Mesenchymal stem cell (in vitro differentiated cells and primary cell): ENCODE results near the gene ATP9A.
A peak's percentile ranks its signal among the peaks of the same experiment; 100 is the strongest.

Source experiments
- DNase-seq: peaks from one replicate; pipeline ENCODE4 v3.0.0-alpha.2; 2013
- H2AFZ ChIP-seq: one replicate; pipeline ENCODE4 v1.6.1; 2013; ENCODE audit warnings: low read depth, mild to moderate bottlenecking, control low read depth, inconsistent platforms, low read length, moderate library complexity
- H2AK5ac ChIP-seq: 2 replicates; pipeline ENCODE4 v1.6.1; 2013; ENCODE audit warnings: low read length, moderate library complexity, mild to moderate bottlenecking, inconsistent platforms; ENCODE audit not compliant: severe bottlenecking
- H2BK120ac ChIP-seq: one replicate; pipeline ENCODE4 v1.6.1; 2013; ENCODE audit warnings: low read depth, mild to moderate bottlenecking, inconsistent platforms, low read length, moderate library complexity
- H2BK12ac ChIP-seq, 2 experiments: one replicate each; pipeline ENCODE4 v1.6.1; 2013; ENCODE audit warnings: inconsistent platforms in 2 of 2, low read length in 2 of 2, mild to moderate bottlenecking in 2 of 2, moderate library complexity in 2 of 2, control low read depth in 1 of 2
- H2BK15ac ChIP-seq: one replicate; pipeline ENCODE4 v1.6.1; 2013; ENCODE audit warnings: mild to moderate bottlenecking, low read depth, inconsistent platforms; ENCODE audit not compliant: poor library complexity, severe bottlenecking
- H2BK5ac ChIP-seq: 2 replicates; pipeline ENCODE4 v1.6.1; 2013; ENCODE audit warnings: low read depth, mild to moderate bottlenecking, low read length, control low read depth, inconsistent platforms; ENCODE audit not compliant: poor library complexity, severe bottlenecking
- H3K14ac ChIP-seq, 2 experiments: one replicate each; pipeline ENCODE4 v1.6.1; 2013; ENCODE audit warnings: inconsistent platforms in 2 of 2, low read length in 2 of 2, control low read depth in 1 of 2, mild to moderate bottlenecking in 1 of 2, moderate library complexity in 1 of 2
- H3K18ac ChIP-seq, 2 experiments: one replicate each; pipeline ENCODE4 v1.6.1; 2013; ENCODE audit warnings: inconsistent platforms in 2 of 2, low read length in 2 of 2, control low read depth in 1 of 2, low read depth in 1 of 2, mild to moderate bottlenecking in 1 of 2
- H3K23ac ChIP-seq, 2 experiments: one replicate each; pipeline ENCODE4 v1.6.1; 2013; ENCODE audit warnings: inconsistent platforms in 2 of 2, low read length in 2 of 2, mild to moderate bottlenecking in 2 of 2, moderate library complexity in 2 of 2, control low read depth in 1 of 2
- H3K27ac ChIP-seq: 2 replicates; pipeline ENCODE4 v1.5.1; 2013; ENCODE audit warnings: mild to moderate bottlenecking, moderate library complexity, low read length, control low read depth, inconsistent platforms; ENCODE audit not compliant: poor library complexity, severe bottlenecking
- H3K27me3 ChIP-seq, 2 experiments: 2 replicates each; pipeline versions ENCODE4 v1.6.1 to v1.7.0; 2013; ENCODE audit warnings: low read length in 2 of 2, mild to moderate bottlenecking in 2 of 2, moderate library complexity in 2 of 2, control low read depth in 1 of 2, inconsistent platforms in 1 of 2; ENCODE audit not compliant: control insufficient read depth in 1 of 2, insufficient read depth in 1 of 2
- H3K36me3 ChIP-seq, 2 experiments: 2 replicates each; pipeline versions ENCODE4 v1.6.1 to v1.7.0; 2013; ENCODE audit warnings: low read length in 2 of 2, control low read depth in 1 of 2, inconsistent platforms in 1 of 2, low read depth in 1 of 2, mild to moderate bottlenecking in 1 of 2; ENCODE audit not compliant: insufficient read depth in 2 of 2, control insufficient read depth in 1 of 2
- H3K4ac ChIP-seq, 2 experiments: one replicate each; pipeline ENCODE4 v1.6.1; 2013; ENCODE audit warnings: inconsistent platforms in 2 of 2, low read length in 2 of 2, mild to moderate bottlenecking in 2 of 2, moderate library complexity in 2 of 2, control low read depth in 1 of 2, low read depth in 1 of 2
- H3K4me1 ChIP-seq: 2 replicates; pipeline ENCODE4 v1.6.1; 2013; ENCODE audit warnings: low read depth, low read length, control low read depth; ENCODE audit not compliant: control insufficient read depth, insufficient read depth
- H3K4me2 ChIP-seq: 2 replicates; pipeline ENCODE4 v1.6.1; 2013; ENCODE audit warnings: low read length, mild to moderate bottlenecking, inconsistent platforms; ENCODE audit not compliant: poor library complexity, severe bottlenecking
- H3K4me3 ChIP-seq, 2 experiments: 2 replicates each; pipeline versions ENCODE4 v1.5.1 to v1.7.0; 2013; ENCODE audit warnings: low read length in 2 of 2, mild to moderate bottlenecking in 2 of 2, control low read depth in 1 of 2, low read depth in 1 of 2; ENCODE audit not compliant: insufficient read depth in 1 of 2
- H3K79me1 ChIP-seq: replicated peaks from 2 replicates; pipeline ENCODE4 v1.6.1; 2013; ENCODE audit warnings: mild to moderate bottlenecking, control low read depth, low read length, inconsistent platforms; ENCODE audit not compliant: poor library complexity, severe bottlenecking
- H3K9ac ChIP-seq: 2 replicates; pipeline ENCODE4 v1.7.0; 2013; ENCODE audit warnings: mild to moderate bottlenecking, low read length, moderate library complexity
- H3K9me3 ChIP-seq: 2 replicates; pipeline ENCODE4 v1.7.0; 2013; ENCODE audit warnings: mild to moderate bottlenecking, low read length; ENCODE audit not compliant: control insufficient read depth
- H4K8ac ChIP-seq: one replicate; pipeline ENCODE4 v1.6.1; 2013; ENCODE audit warnings: inconsistent platforms, mild to moderate bottlenecking, low read length, moderate library complexity
- H4K91ac ChIP-seq: one replicate; pipeline ENCODE4 v1.6.1; 2013; ENCODE audit warnings: mild to moderate bottlenecking, low read length, inconsistent platforms
- WGBS: methylation state at CpG from one replicate; pipeline ENCODE4 v1.1.7; 2013; ENCODE audit warnings: mixed read lengths; 5-methylcytosine and 5-hydroxymethylcytosine counted together

The ATP9A gene

DNA sequence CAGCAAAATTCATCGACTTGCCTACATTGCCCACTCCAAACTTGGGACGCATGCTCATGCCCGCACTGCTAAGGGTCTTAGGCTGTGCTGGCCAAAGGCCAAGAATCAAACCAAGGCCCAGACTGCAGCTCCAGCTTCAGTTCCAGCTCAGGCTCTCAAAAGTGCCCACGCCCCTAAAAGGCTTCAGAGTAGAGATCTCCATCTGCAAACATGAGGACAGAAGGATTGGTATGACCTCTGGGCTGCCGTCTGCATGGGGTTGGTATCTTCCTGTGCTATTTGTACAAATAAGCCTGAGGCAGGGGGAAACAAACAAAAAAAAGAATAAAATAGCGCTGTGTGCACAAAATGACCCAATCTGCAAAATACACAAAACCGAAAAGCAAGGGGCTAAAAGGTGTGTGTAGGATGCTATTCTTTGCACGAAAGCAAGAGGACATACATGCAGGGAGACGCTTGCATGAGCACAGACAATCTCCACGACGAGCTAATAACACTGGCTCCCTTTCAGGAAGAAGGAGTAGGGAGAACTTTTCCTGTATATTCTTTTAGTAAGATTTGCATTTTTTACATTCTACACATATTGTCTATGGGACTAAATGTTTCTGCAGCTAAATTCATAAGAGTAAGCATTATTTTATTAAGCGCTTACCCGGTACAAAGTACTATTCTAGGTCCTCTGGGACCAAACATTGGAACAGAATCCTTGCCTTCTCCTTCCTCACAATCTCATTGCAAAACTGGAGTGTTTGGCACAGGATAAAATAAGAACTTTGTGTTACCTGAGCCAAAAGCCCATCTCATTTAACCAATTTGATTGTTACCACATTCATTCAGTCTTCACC lies 33.1 kb downstream of the ATP9A start:
- Histone ChIP-seq H3K79me1 (peaks cover 25% of the 10 kb centered on the region), H4K8ac (no peak overlapping the region), H3K27ac (no peak overlapping the region), H3K36me3 (no peaks in the 10 kb centered on the region), H3K27me3 (no peaks in the 10 kb centered on the region), H3K4ac (no peak overlapping the region), H2BK5ac (no peak overlapping the region), H3K9me3 (no peaks in the 10 kb centered on the region), H3K18ac (no peak overlapping the region), H3K4me2 (no peak overlapping the region), H3K4me3 (no peak overlapping the region), H4K91ac (no peak overlapping the region), H3K9ac (no peak overlapping the region), H2BK12ac (no peak overlapping the region), H3K14ac (no peak overlapping the region), H2BK120ac (no peak overlapping the region), H3K4me1 (peaks cover 8% of the 10 kb centered on the region), H2AK5ac (no peak overlapping the region), H2BK15ac (no peak overlapping the region), H2AFZ (no peak overlapping the region), H3K23ac (no peak overlapping the region)
- WGBS, result 79% methylated on average over 11 of the region's 13 CpGs
- no peak for DNase-seq

DNA sequence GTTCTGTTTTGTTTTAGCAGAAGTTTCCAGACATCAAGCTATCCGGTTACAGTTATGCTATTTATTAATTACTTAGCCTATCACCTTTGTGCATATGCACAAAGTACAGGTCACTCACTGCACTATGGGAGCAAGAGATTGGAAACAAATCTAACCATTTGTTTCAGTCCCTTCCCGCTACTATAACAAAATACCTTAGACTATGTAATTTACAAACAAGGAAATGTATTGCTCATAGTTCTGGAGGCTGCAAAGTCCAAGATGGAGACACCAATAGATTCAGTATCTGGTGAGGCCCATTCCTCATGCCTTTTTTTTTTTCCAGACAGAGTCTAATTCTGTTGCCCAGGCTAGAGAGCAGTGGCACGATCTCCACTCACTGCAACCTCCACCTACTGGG lies 35.1 kb downstream of the ATP9A start:
- Histone ChIP-seq H4K91ac (no peak overlapping the region), H4K8ac (no peak overlapping the region), H3K23ac (no peak overlapping the region), H2BK12ac (no peak overlapping the region), H3K4me3 (no peak overlapping the region), H3K18ac (no peak overlapping the region), H3K4ac (no peak overlapping the region), H2AK5ac (no peak overlapping the region), H3K14ac (no peak overlapping the region), H2AFZ (no peak overlapping the region), H3K27me3 (no peaks in the 10 kb centered on the region), H3K79me1 (peaks cover 21% of the 10 kb centered on the region), H2BK15ac (no peak overlapping the region), H3K4me2 (no peak overlapping the region), H3K4me1 (peaks cover 10% of the 10 kb centered on the region), H2BK120ac (no peak overlapping the region), H3K36me3 (peaks cover 2 to 7% of the 10 kb centered on the region in 2 experiments), H3K9me3 (no peaks in the 10 kb centered on the region), H3K27ac (no peak overlapping the region), H3K9ac (no peak overlapping the region), H2BK5ac (no peak overlapping the region)
- 97% methylated on average over 3 of the region's 3 CpGs for WGBS
- no peak for DNase-seq

DNA sequence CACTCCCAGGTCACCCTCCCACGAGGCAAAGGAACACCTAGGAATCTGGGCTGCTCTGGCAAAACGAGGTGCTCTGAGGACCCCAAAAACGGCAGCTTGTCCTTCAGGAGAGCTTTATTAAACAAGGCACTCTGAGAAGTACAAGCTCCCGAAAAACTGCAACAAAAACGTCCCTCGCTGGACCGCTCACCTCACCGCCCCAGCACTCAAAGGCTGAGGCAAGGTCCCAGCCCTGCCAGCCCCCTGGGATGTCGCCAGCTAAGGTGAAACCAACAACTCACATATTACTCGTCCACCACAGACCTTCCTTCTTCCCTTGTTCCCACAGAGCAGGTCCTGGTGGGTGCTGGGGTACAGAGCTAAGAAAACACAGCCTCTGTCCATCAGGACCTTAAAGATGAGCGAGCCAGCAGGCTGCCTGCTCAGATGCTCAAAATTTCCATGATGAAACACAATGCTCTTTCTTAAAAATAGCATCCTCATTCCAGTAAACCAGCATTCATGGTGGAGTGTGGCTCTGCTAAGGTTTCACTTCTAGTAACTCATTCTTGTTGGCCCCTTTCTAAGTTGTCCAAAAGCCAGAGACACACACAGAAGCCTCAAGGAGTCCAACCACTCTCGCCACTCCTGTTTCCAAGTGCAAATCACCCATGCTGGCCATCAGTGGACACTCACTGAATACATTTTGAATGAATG lies 35.9 kb downstream of the ATP9A start:
- Histone ChIP-seq H2AFZ (no peak overlapping the region), H4K91ac (no peak overlapping the region), H3K36me3 (peaks cover 2 to 12% of the 10 kb centered on the region in 2 experiments), H4K8ac (no peak overlapping the region), H3K27me3 (no peaks in the 10 kb centered on the region), H3K9ac (peak overlapping the region; percentile 66), H2AK5ac (no peak overlapping the region), H3K4me2 (no peak overlapping the region), H2BK15ac (no peak overlapping the region), H3K4ac (no peak overlapping the region), H2BK12ac (peak overlapping the region in 1 of 2 experiments; percentile 2), H3K9me3 (no peaks in the 10 kb centered on the region), H3K14ac (peak overlapping the region in 1 of 2 experiments; percentile 45), H2BK5ac (no peak overlapping the region), H3K4me3 (peak overlapping the region in 1 of 2 experiments; percentile 67), H3K18ac (peak overlapping the region in 1 of 2 experiments; percentile 26), H3K79me1 (peaks cover 21% of the 10 kb centered on the region), H3K4me1 (peaks cover 10% of the 10 kb centered on the region), H3K23ac (peak overlapping the region in 1 of 2 experiments; percentile 54), H2BK120ac (no peak overlapping the region), H3K27ac (no peak overlapping the region)
- 91% methylated on average over 11 of the region's 12 CpGs for WGBS
- DNase-seq, result peak; percentile 70

DNA sequence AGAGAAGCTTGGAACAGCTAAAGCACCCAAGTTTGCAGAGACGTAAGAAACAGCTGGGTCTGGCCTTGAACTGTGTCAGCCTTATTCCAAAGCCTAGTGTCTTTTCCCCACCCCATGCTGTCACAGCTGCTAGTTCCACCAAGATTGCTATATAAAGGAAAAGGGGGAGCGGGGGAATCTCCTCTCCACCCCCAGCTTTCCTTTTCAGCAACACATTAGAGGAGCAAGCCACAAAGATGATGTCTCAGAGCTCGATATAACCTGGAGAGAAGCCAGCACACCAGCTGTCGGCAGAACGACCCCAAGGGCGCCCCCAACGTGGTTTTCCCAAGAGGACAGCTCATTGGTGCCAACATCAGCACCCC lies 36.5 kb downstream of the ATP9A start:
- Histone ChIP-seq H4K8ac (no peak overlapping the region), H3K14ac (no peak overlapping the region), H2AK5ac (no peak overlapping the region), H3K4ac (no peak overlapping the region), H2BK120ac (no peak overlapping the region), H3K79me1 (peaks cover 18% of the 10 kb centered on the region), H3K18ac (no peak overlapping the region), H4K91ac (no peak overlapping the region), H3K23ac (no peak overlapping the region), H3K9ac (peak overlapping the region; percentile 66), H3K9me3 (no peaks in the 10 kb centered on the region), H3K4me3 (peak overlapping the region in 1 of 2 experiments; percentile 67), H3K27me3 (no peaks in the 10 kb centered on the region), H3K36me3 (peaks cover 2 to 12% of the 10 kb centered on the region in 2 experiments), H2AFZ (no peak overlapping the region), H3K27ac (no peak overlapping the region), H2BK15ac (no peak overlapping the region), H3K4me2 (no peak overlapping the region), H3K4me1 (peaks cover 10% of the 10 kb centered on the region), H2BK5ac (no peak overlapping the region), H2BK12ac (peak overlapping the region in 1 of 2 experiments; percentile 2)
- 51% methylated on average over 7 of the region's 7 CpGs for WGBS
- DNase-seq, result peak; percentile 37
